CD4-positive, alpha-beta T cell treated with Interleukin-2 at 100 ng/mL for 4 hours (primary cell): ENCODE data around the gene ZMYM1.
"Not testable (repeated sequence)": the region's sequence is repeated elsewhere in the genome, so short reads cannot be mapped to it uniquely, and the experiment has no call there.

ENCODE experiments used
- DNase-seq: peaks from one replicate; pipeline ENCODE4 v3.0.0-alpha.2; 2020; ENCODE audit warnings: low spot score

The ZMYM1 gene

GRCh38 chr1:35079003-35079930 is at the start of gene ZMYM1:
Gene ZMYM1 (plus strand): TSS chr1:35079385. CDS start chr1:35093988, 14,603 bp downstream.
- DNase-seq, result peak; percentile 83

- no peak for DNase-seq
These were observed 49.4 kb upstream of the ZMYM1 start for GRCh38 chr1:35029761-35030160.

DNA sequence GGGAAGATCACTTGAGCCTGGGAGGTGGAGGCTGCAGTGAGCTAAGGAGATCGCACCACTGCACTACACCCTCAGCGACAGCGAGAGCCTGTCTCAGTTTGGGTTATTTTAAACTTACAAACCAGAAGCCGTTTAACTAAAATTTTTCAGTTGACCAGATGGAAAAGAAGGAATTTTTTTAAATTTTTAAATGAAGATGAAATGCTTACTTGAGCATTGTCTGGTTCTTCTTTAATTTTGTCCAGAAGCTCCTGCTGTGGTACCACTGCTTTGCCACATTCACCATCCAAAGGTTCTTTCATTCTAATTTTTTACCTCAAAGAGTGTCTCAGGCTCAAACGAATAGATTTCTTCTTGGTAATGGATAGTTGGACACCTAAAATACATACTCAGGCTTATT is 48.8 kb upstream of the ZMYM1 start:
- DNase-seq, result no peak

DNA sequence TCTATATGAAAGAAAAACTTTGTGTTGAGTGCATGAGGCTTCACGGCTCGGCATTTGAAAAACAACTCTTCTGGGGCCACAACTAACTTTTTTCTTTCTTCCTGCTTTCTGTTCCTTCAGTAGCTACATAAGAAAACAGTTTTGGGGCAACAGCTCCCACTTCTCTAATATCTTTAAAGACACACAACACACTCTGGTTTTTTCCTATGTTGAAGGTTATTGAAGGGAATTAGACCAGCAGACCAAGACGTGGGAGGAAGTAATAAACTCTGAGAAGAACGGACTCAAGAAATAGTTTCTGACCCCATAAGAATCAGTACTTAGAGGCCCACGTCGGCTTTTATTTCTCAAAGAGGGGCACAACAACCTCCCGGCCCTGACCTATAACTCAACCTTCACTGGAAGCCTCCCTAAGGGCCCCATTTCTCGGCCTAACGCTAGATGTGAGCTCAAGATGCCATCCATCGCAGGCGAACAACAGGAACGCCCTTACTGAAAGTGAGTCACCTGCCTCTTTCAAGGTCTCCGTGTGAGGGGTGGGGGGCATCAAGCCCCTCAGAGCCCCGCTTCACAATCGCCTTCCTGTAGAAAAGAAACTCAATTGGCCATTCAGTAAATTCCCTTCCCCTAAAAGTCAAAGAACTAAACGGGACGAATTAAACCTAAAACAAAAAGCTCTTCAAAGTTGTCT is 48.3 kb upstream of the ZMYM1 start:
- DNase-seq, result peak; percentile 54

DNA sequence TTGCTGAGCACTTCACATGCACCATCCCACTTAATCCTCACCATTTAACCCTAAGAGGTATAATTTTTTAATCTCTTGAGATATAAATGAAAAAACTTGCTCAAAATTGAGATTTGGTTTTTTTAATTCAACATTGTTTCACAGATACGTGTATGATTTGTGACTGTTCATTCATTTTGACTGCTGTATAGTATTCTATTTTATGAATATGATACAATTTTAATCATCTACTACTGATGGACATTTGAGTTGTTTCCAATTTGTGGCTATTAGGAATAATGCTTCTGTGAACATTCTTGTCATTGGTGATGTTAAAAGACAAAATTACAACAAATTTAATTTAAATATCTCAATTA is 46.8 kb upstream of the ZMYM1 start:
- DNase-seq, result no peak

- no peak for DNase-seq
These were observed 45.8 kb upstream of the ZMYM1 start for GRCh38 chr1:35033346-35033745.

DNA sequence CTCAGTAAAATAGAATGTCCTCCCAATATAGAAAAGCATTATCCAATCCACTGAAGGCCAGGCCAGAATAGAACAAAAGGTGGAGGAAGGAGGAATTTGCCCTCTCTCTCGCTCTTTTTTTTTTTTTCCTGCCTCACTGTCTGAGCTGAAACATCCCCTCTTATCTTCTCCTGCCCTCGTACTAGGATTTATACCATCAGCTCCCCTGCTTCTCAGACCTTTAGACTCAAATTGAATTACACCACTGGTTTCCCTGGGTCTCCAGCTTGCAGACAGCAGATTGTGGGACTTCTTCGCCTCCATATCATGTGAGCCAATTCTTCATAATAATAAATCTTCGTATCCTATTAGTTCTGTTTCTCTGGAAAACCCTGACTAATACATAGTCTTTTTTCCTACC is 42.6 kb upstream of the ZMYM1 start:
- no peak for DNase-seq

GRCh38 chr1:35037206-35037605 is 42.0 kb upstream of the ZMYM1 start:
- DNase-seq, result no peak

- DNase-seq, result no peak
These were observed 40.5 kb upstream of the ZMYM1 start for GRCh38 chr1:35038723-35039122.

DNA sequence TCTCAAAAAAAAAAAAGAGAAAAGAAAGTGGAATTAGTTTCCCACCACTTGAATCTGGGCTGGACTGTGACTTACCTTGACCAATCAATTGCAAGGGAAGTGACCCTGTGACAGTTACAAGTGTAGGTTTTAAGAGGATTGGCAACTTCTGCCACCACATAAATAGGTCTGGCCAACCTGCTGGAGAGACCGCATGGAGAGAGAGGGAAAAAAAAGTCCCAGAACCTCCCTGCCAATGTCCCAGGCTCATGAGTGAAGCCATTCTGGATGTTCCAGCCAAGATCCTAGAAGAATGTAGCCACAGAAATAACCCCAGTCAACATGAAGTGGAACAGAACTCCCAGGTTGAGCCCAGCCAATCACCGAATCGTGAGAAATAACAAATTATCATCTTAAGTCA is 35.7 kb upstream of the ZMYM1 start:
- no peak for DNase-seq

- no peak for DNase-seq
These were observed 34.8 kb upstream of the ZMYM1 start for GRCh38 chr1:35044431-35044830.

- no peak for DNase-seq
These were observed 32.5 kb upstream of the ZMYM1 start for GRCh38 chr1:35046730-35047129.

DNA sequence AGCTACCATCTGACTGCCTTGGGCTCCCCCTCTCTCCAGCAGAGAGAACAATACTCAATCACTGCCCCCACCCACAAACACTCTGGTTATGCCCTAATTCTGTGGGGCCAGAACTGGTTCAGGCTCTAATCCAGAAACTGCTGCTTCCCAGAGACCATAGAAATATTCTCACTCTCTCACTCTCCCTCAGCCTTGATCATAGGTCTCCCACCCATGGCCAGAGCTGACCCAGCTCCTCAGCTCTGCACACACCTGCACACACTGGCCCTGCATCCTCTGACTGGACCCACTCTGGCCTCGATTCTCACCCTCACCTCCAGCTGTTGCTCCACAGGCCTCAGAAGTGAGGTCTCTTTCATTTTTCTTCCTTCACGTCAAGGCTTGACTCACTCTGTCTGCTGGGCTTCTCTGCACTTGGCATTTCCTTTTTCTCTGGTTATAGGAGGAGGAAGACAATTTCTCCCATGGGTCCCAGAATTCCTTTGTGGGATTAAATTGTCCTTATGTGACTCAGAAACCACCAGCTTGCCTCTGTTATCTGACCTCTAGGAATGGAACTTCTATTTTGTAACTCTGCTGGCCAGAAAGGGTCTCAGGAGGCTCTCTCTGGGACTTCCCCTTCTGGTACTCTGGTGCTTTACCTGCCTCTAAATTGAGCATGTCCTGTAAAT is 31.9 kb upstream of the ZMYM1 start:
- DNase-seq, result no peak

DNA sequence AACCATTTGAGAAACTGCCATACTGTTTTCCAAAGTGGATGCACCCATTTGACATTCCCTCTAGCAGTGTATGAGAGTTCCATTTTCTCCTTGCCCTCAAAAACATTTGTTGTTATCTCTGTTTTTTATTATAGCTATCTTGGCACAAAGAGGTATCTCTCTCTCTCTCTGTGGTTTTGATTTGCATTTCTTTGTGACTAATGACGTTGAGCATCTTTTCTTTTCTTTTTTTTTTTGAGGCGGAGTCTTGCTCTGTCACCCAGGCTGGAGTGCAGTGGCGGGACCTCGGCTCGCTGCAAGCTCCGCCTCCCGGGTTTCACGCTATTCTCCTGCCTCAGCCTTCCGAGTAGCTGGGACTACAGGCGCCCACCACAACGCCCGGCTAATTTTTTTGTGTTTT is 30.1 kb upstream of the ZMYM1 start:
- no peak for DNase-seq

DNA sequence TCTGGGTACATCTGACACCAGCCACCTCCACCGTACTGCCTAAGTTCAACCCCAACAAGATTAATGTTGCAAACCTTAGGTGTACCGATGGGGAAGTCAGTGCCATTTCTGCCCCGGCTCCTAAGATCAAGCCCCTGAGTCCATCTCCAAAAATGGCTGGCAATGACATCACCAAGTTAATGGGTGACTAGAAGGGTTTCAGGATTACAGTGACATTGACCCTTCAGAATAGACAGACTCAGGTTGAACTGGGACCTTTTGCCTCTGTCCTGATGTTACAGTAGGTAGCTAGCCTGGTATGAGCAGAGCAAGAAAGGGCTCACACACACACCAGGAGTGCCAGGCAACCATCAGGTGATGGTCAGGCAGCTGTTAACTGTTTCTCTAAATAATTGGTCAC is 25.8 kb upstream of the ZMYM1 start:
- DNase-seq, result no peak

GRCh38 chr1:35054282-35054681 is 24.9 kb upstream of the ZMYM1 start:
- not testable (repeated sequence) for DNase-seq

GRCh38 chr1:35058321-35058720 is 20.9 kb upstream of the ZMYM1 start:
- not testable (repeated sequence) for DNase-seq

GRCh38 chr1:35058988-35059387 is 20.2 kb upstream of the ZMYM1 start:
- no peak for DNase-seq

DNA sequence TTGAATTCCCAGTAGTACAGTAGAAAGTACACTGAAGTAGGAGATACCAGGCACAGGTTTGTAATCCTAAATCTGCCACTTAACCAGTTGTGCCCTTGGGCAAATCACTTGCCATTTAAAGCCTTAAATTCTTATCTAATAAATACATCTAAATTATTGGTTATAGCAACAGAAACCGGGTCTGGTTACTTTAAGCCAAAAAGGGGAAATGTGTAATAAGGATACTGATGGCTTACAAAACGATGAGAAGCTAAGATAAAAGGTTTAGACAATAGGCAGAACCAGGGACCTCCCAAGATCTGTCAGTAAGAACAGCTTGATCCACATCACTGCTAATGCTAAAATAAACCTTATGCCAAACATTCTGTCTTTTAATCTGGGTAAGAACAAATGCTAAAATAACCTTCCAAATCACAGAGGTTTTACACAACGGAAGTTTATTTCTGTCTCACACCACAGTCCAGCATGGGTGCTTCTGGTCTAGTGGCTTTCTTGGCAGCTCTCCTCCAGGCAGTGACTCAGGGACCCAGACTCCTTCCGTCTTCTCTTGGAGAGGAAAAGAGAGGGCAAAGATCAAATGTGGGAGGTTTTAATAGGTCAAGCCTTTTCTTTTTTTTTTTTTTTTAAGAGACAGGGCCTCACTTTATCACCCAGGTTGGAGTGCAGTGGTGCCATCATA is 16.5 kb upstream of the ZMYM1 start:
- DNase-seq, result no peak

DNA sequence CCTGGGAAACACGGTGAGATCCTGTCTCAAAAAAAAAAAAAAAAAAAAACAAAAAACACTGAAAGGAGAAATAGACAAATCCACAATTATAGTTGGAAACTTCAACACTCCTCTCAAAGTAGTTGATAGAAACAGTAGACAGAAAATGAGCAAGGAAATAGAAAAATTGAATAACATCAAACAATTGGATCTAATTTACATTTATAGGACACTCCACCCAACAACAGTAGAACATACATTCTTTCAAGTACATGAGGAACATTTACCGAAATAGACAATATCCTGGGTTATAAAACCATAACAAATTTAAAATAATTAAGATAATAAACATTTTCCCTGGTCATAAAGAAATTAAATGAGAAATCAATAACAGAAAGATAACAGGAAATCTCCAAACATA is 14.9 kb upstream of the ZMYM1 start:
- no peak for DNase-seq

GRCh38 chr1:35069746-35070145 is 9.4 kb upstream of the ZMYM1 start:
- no peak for DNase-seq

GRCh38 chr1:35073265-35073811 is 5.8 kb upstream of the ZMYM1 start:
- DNase-seq, result no peak
